SK-N-SH (cell line): ENCODE results near the gene MACROD2. TPM values are rescaled to one million over a fixed set of nuclear protein-coding genes. Genes with fewer than 3 reads are reported as not detected.

Experiments used
- CTCF ChIA-PET: fragments of 300-600, 350-600 bp; formaldehyde crosslinking; extraction: SDS; loops from one replicate; lab custom pipeline; 2021; lab: Yijun Ruan, JAX
- POLR2A ChIA-PET: fragments of 350-600 bp; sonication (Branson Sonifier 250); formaldehyde crosslinking; extraction: SDS; loops from one replicate; lab custom pipeline; 2020; ENCODE audit warnings: antibody characterized with exemption, inconsistent platforms; lab: Yijun Ruan, JAX
- DNase-seq: peaks from one replicate; pipeline ENCODE4 v3.0.0; 2012
- H2AFZ ChIP-seq: fragments of 200-600 bp; sonication (generic); 2 replicates; pipeline ENCODE4 v1.8.1; 2016; ENCODE audit warnings: antibody characterized with exemption, mild to moderate bottlenecking, low read depth
- H3F3A ChIP-seq: fragments of 200-600 bp; sonication (generic); replicated peaks from 2 replicates; pipeline ENCODE3; 2016; ENCODE audit warnings: antibody characterized with exemption, mild to moderate bottlenecking; ENCODE audit not compliant: insufficient read depth
- H3K27ac ChIP-seq, 2 experiments: fragments of 200-500 bp in 1 of 2; fragments of 200-600 bp in 1 of 2; sonication (Bioruptor generic) in 1 of 2; sonication (generic), shearing (Covaris generic) in 1 of 2; 2 replicates each; pipeline versions ENCODE4 v1.5.1 to v1.6.1; 2014 to 2016; ENCODE audit warnings: low read depth in 2 of 2, inconsistent platforms in 1 of 2, low read length in 1 of 2, mild to moderate bottlenecking in 1 of 2, mixed read lengths in 1 of 2
- H3K27me3 ChIP-seq: fragments of 200-600 bp; sonication (generic), shearing (Covaris generic); 2 replicates; pipeline ENCODE4 v1.6.1; 2016; ENCODE audit warnings: mixed run types; ENCODE audit not compliant: insufficient read depth
- H3K36me3 ChIP-seq, 2 experiments: fragments of 200-500 bp in 1 of 2; fragments of 200-600 bp in 1 of 2; sonication (Bioruptor generic) in 1 of 2; sonication (generic) in 1 of 2; replicated peaks in 1 of 2; 2 replicates each; pipeline versions ENCODE3 to v1.5.1; 2014 to 2016; ENCODE audit warnings: low read length in 1 of 2, mild to moderate bottlenecking in 1 of 2; ENCODE audit not compliant: insufficient read depth in 2 of 2, control insufficient read depth in 1 of 2
- H3K4me1 ChIP-seq, 2 experiments: fragments of 200-500 bp in 1 of 2; fragments of 200-600 bp in 1 of 2; sonication (Bioruptor generic) in 1 of 2; sonication (generic), shearing (Covaris generic) in 1 of 2; 2 replicates each; pipeline versions ENCODE4 v1.5.1 to v1.6.1; 2014 to 2016; ENCODE audit warnings: low read depth in 1 of 2, low read length in 1 of 2, mixed run types in 1 of 2; ENCODE audit not compliant: insufficient read depth in 2 of 2, control insufficient read depth in 1 of 2
- H3K4me2 ChIP-seq: fragments of 200-600 bp; sonication (generic), shearing (Covaris generic); 2 replicates; pipeline ENCODE4 v1.6.1; 2017; ENCODE audit warnings: mixed run types
- H3K4me3 ChIP-seq, 2 experiments: fragments of 200-500 bp in 1 of 2; fragments of 200-600 bp in 1 of 2; sonication (Bioruptor generic) in 1 of 2; sonication (generic), shearing (Covaris generic) in 1 of 2; 2 replicates each; pipeline versions ENCODE4 v1.5.1 to v1.8.1; 2014 to 2016; ENCODE audit warnings: low read depth in 2 of 2, inconsistent platforms in 1 of 2, low read length in 1 of 2, mild to moderate bottlenecking in 1 of 2, mixed read lengths in 1 of 2, moderate library complexity in 1 of 2
- H3K79me2 ChIP-seq: fragments of 200-600 bp; sonication (generic); 2 replicates; pipeline ENCODE4 v1.8.1; 2017; ENCODE audit warnings: mild to moderate bottlenecking; ENCODE audit not compliant: insufficient read depth
- H3K9ac ChIP-seq: fragments of 200-600 bp; sonication (generic); 2 replicates; pipeline ENCODE4 v1.6.1; 2017; ENCODE audit warnings: mixed run types
- H3K9me2 ChIP-seq: fragments of 200-600 bp; sonication (generic); 2 replicates; pipeline ENCODE4 v1.6.1; 2017; ENCODE audit warnings: mixed run types
- H3K9me3 ChIP-seq: fragments of 200-600 bp; sonication (generic); 2 replicates; pipeline ENCODE4 v1.6.1; 2017; ENCODE audit warnings: mixed run types, mild to moderate bottlenecking, moderate library complexity
- H4K20me1 ChIP-seq: fragments of 200-600 bp; sonication (generic); 2 replicates; pipeline ENCODE4 v1.6.1; 2017; ENCODE audit warnings: mild to moderate bottlenecking, mixed run types; ENCODE audit not compliant: insufficient read depth
- CHD2 ChIP-seq: fragments of 150-350 bp; IDR thresholded peaks from 2 replicates; pipeline ENCODE4 v1.6.1; 2018; ENCODE audit warnings: low read length; ENCODE audit not compliant: partially characterized antibody
- ELF1 ChIP-seq: IDR thresholded peaks from 2 replicates; pipeline ENCODE4 v1.4.0; 2012
- EP300 ChIP-seq, 2 experiments: IDR thresholded peaks; 2 replicates each; pipeline versions ENCODE4 v1.4.0 to v1.6.1; 2012; ENCODE audit warnings: borderline replicate concordance in 1 of 2, low read depth in 1 of 2, low read length in 1 of 2
- EZH2phosphoT487 ChIP-seq: fragments of 200-600 bp; sonication (generic); IDR thresholded peaks from 2 replicates; pipeline ENCODE4 v1.6.1; 2017; ENCODE audit warnings: low read depth, mixed run types, mild to moderate bottlenecking, antibody characterized with exemption, moderate library complexity, borderline replicate concordance
- FOSL2 ChIP-seq: IDR thresholded peaks from 2 replicates; pipeline ENCODE4 v1.4.0; 2012; ENCODE audit warnings: low read depth, mild to moderate bottlenecking, moderate library complexity, borderline replicate concordance
- FOXJ3 ChIP-seq: sonication (generic); formaldehyde crosslinking; IDR thresholded peaks from 2 replicates; pipeline ENCODE4 v1.5.1; 2020; ENCODE audit warnings: mild to moderate bottlenecking, missing genetic modification reagents
- GABPA ChIP-seq: IDR thresholded peaks from 2 replicates; pipeline ENCODE4 v1.4.0; 2012; ENCODE audit warnings: low read depth, mild to moderate bottlenecking
- JUND ChIP-seq: IDR thresholded peaks from 2 replicates; pipeline ENCODE4 v1.4.0; 2012
- MEF2A ChIP-seq: IDR thresholded peaks from 2 replicates; pipeline ENCODE4 v1.4.0; 2012; ENCODE audit warnings: low read depth, borderline replicate concordance
- MXI1 ChIP-seq: IDR thresholded peaks from 2 replicates; pipeline ENCODE4 v1.6.1; 2012; ENCODE audit warnings: mild to moderate bottlenecking, low read depth, low read length, improper control_type of control experiment
- NFIC ChIP-seq: IDR thresholded peaks from 2 replicates; pipeline ENCODE4 v1.4.0; 2012; ENCODE audit warnings: borderline replicate concordance
- NRF1 ChIP-seq: IDR thresholded peaks from 2 replicates; pipeline ENCODE4 v1.6.1; 2012; ENCODE audit warnings: low read depth, mild to moderate bottlenecking, low read length
- PBX3 ChIP-seq: IDR thresholded peaks from 2 replicates; pipeline ENCODE4; 2012
- RCOR1 ChIP-seq: fragments of 150-350 bp; IDR thresholded peaks from 2 replicates; pipeline ENCODE4 v1.6.1; 2017; ENCODE audit warnings: antibody characterized with exemption, low read length
- RXRA ChIP-seq: IDR thresholded peaks from 2 replicates; pipeline ENCODE4 v1.4.0; 2012; ENCODE audit warnings: low read depth, mild to moderate bottlenecking, borderline replicate concordance
- SIN3A ChIP-seq: IDR thresholded peaks from 2 replicates; pipeline ENCODE4 v1.6.1; 2012; ENCODE audit warnings: low read depth, mild to moderate bottlenecking, low read length, moderate library complexity, borderline replicate concordance
- TAF1 ChIP-seq: IDR thresholded peaks from 2 replicates; pipeline ENCODE4 v1.6.1; 2012; ENCODE audit warnings: low read depth, mild to moderate bottlenecking, low read length, moderate library complexity, borderline replicate concordance
- TCF12 ChIP-seq: IDR thresholded peaks from 2 replicates; pipeline ENCODE4 v1.4.0; 2012
- ZBTB33 ChIP-seq: IDR thresholded peaks from 2 replicates; pipeline ENCODE4 v1.4.0; 2012; ENCODE audit warnings: low read depth, borderline replicate concordance
- WGBS: methylation state at CpG from one replicate; pipeline ENCODE4 v1.1.6; 2017; ENCODE audit warnings: low lambda C conversion rate; 5-methylcytosine and 5-hydroxymethylcytosine counted together
- polyA plus RNA-seq, 3 experiments: library from polyadenylated mRNA; depleted of rRNA; stranded (reverse); fragments of >200 nt; gene quantifications; 2 replicates each; pipeline ENCODE4 v1.2.3, GENCODE V29; 2012
- TF ChIP-seq, protein P1 (sequence below): IDR thresholded peaks from 2 replicates; pipeline ENCODE4 v1.6.1; 2012; ENCODE audit warnings: mild to moderate bottlenecking, low read depth, low read length, moderate library complexity
- TF ChIP-seq, protein P2 (sequence below): IDR thresholded peaks from 2 replicates; pipeline ENCODE4 v1.4.0; 2012; ENCODE audit warnings: low read depth, borderline replicate concordance

Gene MACROD2
- polyA plus RNA-seq, 1 of the 3 experiments (the other 2 are of a cell fraction): 0.33 TPM

GRCh38 chr20:15287329-15287728 is 1292.0 kb downstream of the MACROD2 start:
- Histone ChIP-seq H3K9me2 (no peaks in the 10 kb centered on the region), H3K79me2 (no peaks in the 10 kb centered on the region), H3K36me3 (no peaks in the 10 kb centered on the region), H2AFZ (no peak overlapping the region), H3K9ac (no peak overlapping the region), H3K27me3 (no peaks in the 10 kb centered on the region), H3K27ac (no peak overlapping the region), H3K4me2 (no peak overlapping the region), H3K4me3 (no peak overlapping the region), H3F3A (no peaks in the 10 kb centered on the region), H3K4me1 (no peaks in the 10 kb centered on the region), H3K9me3 (no peaks in the 10 kb centered on the region), H4K20me1 (no peaks in the 10 kb centered on the region)
- ChIA-PET POLR2A (no interaction called here), CTCF (no interaction called here)
- WGBS: 72% methylated on average over 5 of the region's 5 CpGs
- no peak for DNase-seq
- TF ChIP-seq PBX3 (no peak), JUND (no peak), FOXJ3 (CRISPR knock-in tag) (no peak), FOSL2 (no peak), TAF1 (no peak), EZH2phosphoT487 (no peak), ZBTB33 (no peak), NFIC (no peak), GABPA (no peak), RCOR1 (no peak), MEF2A (no peak), CHD2 (no peak), RXRA (no peak)

DNA sequence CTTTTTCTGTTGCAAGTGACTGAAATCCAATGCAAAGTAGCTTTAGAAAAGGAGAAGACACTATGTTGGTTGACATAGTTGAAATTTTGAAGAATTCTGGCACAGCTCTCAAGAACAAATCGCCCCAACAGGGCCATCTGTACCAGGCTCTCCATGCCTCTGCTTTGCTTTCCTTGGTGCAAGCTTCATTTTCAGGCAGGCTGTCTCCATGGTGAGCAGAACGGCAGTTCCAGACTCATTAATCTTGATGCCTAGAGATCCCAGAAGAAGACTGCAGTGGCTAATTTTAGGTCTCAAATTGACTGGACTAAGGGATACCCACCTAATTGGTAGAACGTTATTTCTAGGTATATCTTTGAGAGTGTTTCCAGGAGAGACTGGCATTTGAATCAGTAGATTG is 1292.8 kb downstream of the MACROD2 start:
- DNase-seq: no peak
- H3K9ac ChIP-seq: no peak overlapping the region
- no peak overlapping the region for H3K4me3 ChIP-seq
- CTCF ChIA-PET: no interaction called here
- H3F3A ChIP-seq: no peaks in the 10 kb centered on the region
- H3K4me2 ChIP-seq: no peak overlapping the region
- H4K20me1 ChIP-seq: no peaks in the 10 kb centered on the region
- no peak overlapping the region for H2AFZ ChIP-seq
- no peaks in the 10 kb centered on the region for H3K79me2 ChIP-seq
- no peaks in the 10 kb centered on the region for H3K9me3 ChIP-seq
- H3K4me1 ChIP-seq: no peaks in the 10 kb centered on the region
- WGBS: 39% methylated on average over 3 of the region's 3 CpGs
- no peaks in the 10 kb centered on the region for H3K36me3 ChIP-seq
- no peaks in the 10 kb centered on the region for H3K9me2 ChIP-seq
- no peak overlapping the region for H3K27ac ChIP-seq
- POLR2A ChIA-PET: no interaction called here
- H3K27me3 ChIP-seq: no peaks in the 10 kb centered on the region
- TF ChIP-seq FOXJ3 (CRISPR knock-in tag) (no peak), PBX3 (no peak), NRF1 (no peak), TCF12 (no peak), SIN3A (no peak), MEF2A (no peak), EZH2phosphoT487 (no peak), GABPA (no peak), ELF1 (no peak), MXI1 (no peak), FOSL2 (no peak), EP300 (IDR thresholded peaks at IDR 0.05; ENCODE audit: borderline replicate concordance in 1 of 2, low read depth in 1 of 2, low read length in 1 of 2) (no peak)
- TF ChIP-seq, protein P1, sequence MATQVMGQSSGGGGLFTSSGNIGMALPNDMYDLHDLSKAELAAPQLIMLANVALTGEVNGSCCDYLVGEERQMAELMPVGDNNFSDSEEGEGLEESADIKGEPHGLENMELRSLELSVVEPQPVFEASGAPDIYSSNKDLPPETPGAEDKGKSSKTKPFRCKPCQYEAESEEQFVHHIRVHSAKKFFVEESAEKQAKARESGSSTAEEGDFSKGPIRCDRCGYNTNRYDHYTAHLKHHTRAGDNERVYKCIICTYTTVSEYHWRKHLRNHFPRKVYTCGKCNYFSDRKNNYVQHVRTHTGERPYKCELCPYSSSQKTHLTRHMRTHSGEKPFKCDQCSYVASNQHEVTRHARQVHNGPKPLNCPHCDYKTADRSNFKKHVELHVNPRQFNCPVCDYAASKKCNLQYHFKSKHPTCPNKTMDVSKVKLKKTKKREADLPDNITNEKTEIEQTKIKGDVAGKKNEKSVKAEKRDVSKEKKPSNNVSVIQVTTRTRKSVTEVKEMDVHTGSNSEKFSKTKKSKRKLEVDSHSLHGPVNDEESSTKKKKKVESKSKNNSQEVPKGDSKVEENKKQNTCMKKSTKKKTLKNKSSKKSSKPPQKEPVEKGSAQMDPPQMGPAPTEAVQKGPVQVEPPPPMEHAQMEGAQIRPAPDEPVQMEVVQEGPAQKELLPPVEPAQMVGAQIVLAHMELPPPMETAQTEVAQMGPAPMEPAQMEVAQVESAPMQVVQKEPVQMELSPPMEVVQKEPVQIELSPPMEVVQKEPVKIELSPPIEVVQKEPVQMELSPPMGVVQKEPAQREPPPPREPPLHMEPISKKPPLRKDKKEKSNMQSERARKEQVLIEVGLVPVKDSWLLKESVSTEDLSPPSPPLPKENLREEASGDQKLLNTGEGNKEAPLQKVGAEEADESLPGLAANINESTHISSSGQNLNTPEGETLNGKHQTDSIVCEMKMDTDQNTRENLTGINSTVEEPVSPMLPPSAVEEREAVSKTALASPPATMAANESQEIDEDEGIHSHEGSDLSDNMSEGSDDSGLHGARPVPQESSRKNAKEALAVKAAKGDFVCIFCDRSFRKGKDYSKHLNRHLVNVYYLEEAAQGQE: no peak
- TF ChIP-seq, protein P2, sequence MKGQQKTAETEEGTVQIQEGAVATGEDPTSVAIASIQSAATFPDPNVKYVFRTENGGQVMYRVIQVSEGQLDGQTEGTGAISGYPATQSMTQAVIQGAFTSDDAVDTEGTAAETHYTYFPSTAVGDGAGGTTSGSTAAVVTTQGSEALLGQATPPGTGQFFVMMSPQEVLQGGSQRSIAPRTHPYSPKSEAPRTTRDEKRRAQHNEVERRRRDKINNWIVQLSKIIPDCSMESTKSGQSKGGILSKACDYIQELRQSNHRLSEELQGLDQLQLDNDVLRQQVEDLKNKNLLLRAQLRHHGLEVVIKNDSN: no peak
